ENCODE measurements around the gene MACROH2A2. TPM values are rescaled to one million over a fixed set of nuclear protein-coding genes. Genes with fewer than 3 reads are reported as not detected.
A peak's percentile ranks its signal among the peaks of the same experiment; 100 is the strongest.
"Not testable (repeated sequence)": the region's sequence is repeated elsewhere in the genome, so short reads cannot be mapped to it uniquely, and the experiment has no call there.

Gene MACROH2A2
- total RNA-seq, 1 donor, result 3.9 TPM

DNA sequence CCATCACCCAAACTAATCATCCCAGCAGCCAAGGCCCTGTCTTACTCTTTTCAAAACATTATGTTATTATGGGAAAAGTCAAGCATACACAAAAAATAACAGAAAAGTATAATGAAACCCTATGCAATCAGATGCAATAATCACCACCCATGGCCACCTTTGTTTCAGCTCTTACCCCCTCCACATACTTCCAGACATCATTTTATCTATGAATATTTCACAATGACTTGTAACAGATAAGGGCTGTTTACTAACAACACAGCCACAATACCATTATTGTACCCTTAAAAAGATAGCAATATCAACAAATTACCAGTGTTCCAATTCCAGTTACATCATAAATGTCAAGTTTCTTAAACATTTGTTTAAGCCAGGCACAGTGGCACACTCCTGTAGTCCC is 44.8 kb downstream of the MACROH2A2 start:
- H3K4me3 ChIP-seq (ENCODE audit: low read depth, low read length), result no peak overlapping the region
- DNase-seq (ENCODE audit: low read depth), result no peak
- TF ChIP-seq CTCF (IDR thresholded peaks at IDR 0.05; ENCODE audit: insufficient read depth, low read depth, low read length), result no peak

- DNase-seq (ENCODE audit: low read depth), result no peak
- no peak for TF ChIP-seq CTCF (IDR thresholded peaks at IDR 0.05; ENCODE audit: insufficient read depth, low read depth, low read length)
- H3K4me3 ChIP-seq (ENCODE audit: low read depth, low read length), result no peak overlapping the region
Observed at GRCh38 chr10:70098271-70098670, 45.6 kb downstream of the MACROH2A2 start.

DNA sequence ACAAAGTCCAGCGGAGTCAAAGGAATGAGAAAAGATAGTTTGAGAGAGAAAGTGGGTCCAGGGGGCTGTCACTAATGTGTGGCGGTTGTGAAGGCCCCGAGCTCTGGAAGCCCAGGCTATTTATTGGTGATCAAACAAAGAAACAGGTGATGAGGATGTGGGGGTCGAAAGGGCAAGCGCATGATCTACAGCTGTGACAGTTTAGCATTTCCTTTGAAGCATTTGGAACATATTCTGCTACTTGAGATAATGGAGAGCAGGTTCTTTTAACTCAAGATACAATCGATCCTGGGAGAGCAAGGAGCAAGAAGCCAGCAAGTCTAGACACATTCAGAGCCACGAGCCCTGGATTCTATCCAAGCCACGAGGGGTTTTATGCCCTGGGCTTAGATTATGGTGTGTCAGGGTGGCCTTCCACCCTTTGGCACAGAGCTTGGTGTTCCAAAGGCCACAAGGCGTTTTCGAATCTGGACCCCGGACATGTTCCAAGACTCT is 48.5 kb downstream of the MACROH2A2 start:
- not testable (repeated sequence) for H3K4me3 ChIP-seq (ENCODE audit: low read depth, low read length); DNase-seq (ENCODE audit: low read depth)

DNA sequence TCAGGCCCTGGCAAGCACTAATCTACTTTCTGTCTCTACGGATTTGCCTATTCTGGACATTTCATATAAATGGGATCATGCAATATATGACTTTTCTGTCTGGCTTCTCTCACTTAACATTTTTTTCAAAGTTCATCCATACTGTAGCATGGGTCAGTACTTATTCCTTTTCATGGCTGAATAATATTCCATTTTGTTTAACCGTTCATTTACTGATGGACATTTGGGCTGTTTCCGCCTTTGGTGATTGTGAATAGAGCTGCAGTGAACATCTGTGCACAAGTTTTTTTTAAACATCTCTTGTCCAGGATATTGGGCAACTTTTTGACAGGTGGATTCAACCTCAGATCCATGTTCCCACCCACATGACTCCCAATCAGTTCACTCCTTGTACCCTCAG is 49.0 kb downstream of the MACROH2A2 start:
- no peak for TF ChIP-seq CTCF (IDR thresholded peaks at IDR 0.05; ENCODE audit: insufficient read depth, low read depth, low read length)
- no peak for DNase-seq (ENCODE audit: low read depth)

GRCh38 chr10:70106958-70107791 is 54.5 kb downstream of the MACROH2A2 start:
- no peak overlapping the region for H3K4me3 ChIP-seq (ENCODE audit: low read depth, low read length)
- peak; percentile 58 for TF ChIP-seq CTCF (IDR thresholded peaks at IDR 0.05; ENCODE audit: insufficient read depth, low read depth, low read length)
- DNase-seq (ENCODE audit: low read depth), result no peak

More for the DNA sequence above, 49.0 kb downstream of the MACROH2A2 start:
- H3K4me3 ChIP-seq (ENCODE audit: low read depth, low read length), result no peak overlapping the region

DNA sequence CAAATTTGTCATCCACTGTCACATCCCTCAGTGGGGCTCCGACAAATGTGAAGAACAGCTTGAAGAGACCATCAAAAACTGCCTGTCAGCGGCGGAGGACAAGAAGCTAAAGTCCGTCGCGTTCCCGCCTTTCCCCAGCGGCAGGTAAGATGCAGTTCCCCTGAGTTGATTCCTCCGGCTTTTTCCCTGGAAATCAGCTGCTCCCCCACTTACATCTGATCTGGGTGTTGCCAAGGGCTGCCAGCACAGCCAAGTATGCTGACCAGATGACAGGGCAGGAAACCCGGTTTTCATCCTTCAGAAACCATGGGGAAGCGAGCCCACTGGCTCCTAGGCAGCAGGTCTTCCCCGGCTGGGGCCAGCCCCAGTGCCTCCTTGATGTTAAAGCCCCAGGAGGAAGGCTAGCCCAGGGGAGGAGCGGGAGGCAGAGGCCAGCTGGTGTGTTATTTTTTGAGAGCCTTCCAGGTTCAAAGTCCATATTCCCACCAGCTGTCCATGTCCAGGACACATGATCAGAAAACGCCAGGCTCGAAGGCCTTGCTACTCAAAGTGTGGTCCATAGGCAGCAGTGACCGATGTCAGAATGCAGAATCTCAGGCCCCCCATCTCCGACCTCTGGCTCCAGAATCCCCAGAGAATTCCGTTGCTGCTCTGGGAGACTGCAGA is 56.6 kb downstream of the MACROH2A2 start:
- no peak for DNase-seq (ENCODE audit: low read depth)
- no peak for TF ChIP-seq CTCF (IDR thresholded peaks at IDR 0.05; ENCODE audit: insufficient read depth, low read depth, low read length)
- no peak overlapping the region for H3K4me3 ChIP-seq (ENCODE audit: low read depth, low read length)

GRCh38 chr10:70111496-70111895 is 58.9 kb downstream of the MACROH2A2 start:
- no peak for TF ChIP-seq CTCF (IDR thresholded peaks at IDR 0.05; ENCODE audit: insufficient read depth, low read depth, low read length)
- DNase-seq (ENCODE audit: low read depth), result no peak
- no peak overlapping the region for H3K4me3 ChIP-seq (ENCODE audit: low read depth, low read length)
